DMS153 (cell line): ENCODE measurements around the gene FAM131C.
A peak's percentile ranks its signal among the peaks of the same experiment; 100 is the strongest.
"Not testable (repeated sequence)": the region's sequence is repeated elsewhere in the genome, so short reads cannot be mapped to it uniquely, and the experiment has no call there.

Experiments
- DNase-seq: peaks from one replicate; lab custom pipeline; 2025; lab: John Stamatoyannopoulos, UW

The FAM131C gene

DNA sequence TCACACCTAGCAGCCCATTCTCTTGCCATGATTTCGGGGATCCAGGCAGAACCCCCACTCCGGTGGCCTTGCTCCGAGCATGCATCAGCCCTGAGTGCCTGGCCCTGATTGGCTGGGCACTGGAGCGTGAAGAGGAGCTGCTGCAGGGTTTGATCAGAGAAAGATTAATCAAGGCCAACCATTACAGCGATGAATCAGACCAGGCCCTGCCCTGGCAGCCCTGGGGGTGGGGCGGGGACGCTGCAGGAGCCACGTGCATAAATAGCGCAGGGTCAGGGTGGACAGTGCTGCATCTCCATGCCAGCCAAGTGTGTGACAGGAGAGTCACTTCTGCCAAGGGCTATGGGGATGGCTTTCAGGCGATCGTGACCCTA is 3.4 kb upstream of the FAM131C start:
- DNase-seq, result no peak

DNA sequence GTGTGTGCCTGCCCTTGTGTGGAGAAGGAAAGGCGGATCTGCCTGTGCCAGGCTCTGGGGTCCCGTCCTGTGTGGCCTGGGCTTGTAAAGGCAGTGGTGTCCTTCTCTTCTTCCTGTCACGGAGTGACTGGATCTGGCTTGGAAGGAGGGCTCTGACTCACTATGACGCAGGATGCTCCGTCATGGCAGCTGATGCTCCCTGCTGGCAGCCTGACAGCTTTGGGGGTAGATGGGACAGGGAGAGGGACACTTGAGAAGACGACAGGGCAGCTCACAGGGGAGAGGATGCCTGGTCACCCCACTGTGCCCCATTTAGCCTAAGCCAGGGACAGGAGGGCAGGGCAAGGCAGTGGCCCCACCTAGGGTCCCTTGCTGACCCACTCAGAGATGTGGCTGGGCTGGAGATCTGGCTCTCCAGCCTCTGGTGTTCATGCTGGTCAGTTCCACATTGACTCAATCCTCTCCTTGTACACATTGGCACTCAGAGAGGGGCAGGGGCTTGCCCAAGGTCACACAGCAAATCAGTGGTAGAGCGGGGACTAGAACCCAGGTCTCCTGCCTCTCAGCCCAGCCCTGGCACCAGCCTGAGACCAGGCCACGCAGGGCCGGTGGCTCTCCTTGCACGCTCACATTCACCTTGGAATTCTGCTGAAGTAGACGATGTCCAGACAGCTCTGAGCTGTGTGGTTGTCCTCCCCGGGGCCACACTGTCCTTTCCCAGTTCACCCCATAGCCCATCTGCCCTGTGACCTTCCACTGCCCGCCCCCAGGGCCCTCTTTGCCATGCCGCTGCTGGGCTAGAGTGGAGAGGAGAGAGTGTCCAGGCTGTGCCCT is 2.8 kb upstream of the FAM131C start:
- no peak for DNase-seq

- DNase-seq, result no peak
Measured at GRCh38 chr1:16075337-16076030, 2.0 kb upstream of the FAM131C start.

GRCh38 chr1:16074217-16074616 is 766 bp upstream of the FAM131C start:
- no peak for DNase-seq

DNA sequence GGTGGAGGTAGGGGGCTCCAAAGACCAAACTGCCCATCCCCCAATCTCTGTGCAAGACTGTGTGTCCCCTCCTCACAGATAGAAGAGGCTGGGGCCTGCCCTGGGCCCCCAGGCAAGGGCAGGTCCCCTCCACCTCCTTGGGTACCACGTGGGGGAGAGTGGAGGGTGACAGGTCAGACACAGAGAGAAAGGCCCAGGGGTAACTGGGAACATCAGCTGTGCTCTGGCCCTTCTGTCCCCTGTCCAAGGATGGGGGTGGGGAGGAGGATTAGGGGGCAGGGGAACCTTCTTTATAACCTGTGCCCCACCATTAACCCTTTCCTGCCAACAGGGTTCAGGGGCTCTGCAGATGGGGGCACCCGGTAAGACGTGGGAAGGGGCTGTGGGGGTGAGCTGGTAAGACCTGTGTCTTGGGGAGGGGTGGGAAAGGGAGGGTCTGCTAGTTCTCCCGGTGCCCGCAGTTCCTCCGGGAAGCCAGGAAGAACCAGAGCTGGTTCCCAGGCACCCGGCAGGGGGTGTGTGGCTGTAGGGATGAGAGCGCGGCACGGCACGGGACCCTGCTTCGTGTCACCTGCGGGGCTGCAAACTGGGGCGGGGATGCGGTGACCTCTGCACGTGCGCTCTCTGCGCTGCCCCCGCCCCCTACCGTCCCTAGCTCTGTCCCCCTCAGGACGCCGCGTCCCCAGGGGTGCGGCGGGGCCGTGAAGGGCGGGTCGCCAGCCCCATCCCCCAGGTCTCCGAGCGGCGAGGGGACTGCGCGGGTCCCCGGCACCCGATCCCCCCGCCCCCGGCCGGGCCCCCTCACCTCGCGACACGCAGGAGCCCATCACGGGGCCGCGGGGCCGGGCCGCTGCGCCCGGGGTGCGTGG is 601 bp downstream of the FAM131C start:
- no peak for DNase-seq

DNA sequence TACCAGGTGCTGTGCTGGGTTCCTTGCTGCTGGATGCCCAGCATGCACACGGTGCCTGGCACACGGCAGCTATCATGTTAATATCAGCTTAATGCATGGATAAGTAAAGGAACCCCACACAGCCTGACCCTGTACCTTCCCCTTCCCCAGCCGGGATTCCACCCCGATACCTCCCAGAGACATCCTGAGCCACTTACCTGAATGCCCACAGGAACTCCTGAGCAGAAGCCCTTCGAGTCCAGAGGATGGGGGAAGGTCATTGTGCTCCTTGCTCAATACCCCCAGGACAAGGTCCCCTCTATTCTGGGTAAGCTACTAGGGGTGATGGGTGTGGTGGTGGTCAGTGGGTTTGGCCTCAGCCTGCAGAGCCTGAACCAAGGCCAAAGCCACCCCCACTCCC is 1.4 kb downstream of the FAM131C start:
- no peak for DNase-seq

DNA sequence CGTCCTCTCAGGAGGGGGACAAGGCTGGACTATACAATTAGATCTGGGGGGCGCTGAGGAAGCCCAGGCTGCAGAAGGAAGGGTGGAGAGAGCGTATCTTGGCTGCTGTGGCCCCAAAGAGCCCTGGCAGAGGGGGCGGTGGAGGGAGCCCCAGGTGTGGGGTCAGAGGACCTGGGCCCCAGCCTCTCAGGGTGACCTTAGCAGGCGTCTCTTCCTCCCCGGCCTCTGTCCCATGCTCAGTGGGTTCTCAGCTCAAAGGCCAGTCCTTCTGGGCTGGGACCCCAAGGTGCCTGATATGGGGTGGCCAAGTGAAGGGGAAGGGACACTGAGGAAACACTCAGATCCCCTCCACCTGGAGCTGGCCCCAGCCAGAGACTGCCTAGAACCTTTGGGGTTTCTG is 1.8 kb downstream of the FAM131C start:
- DNase-seq, result no peak

- DNase-seq, result no peak
Measured at GRCh38 chr1:16070640-16071355, 2.7 kb downstream of the FAM131C start.

DNA sequence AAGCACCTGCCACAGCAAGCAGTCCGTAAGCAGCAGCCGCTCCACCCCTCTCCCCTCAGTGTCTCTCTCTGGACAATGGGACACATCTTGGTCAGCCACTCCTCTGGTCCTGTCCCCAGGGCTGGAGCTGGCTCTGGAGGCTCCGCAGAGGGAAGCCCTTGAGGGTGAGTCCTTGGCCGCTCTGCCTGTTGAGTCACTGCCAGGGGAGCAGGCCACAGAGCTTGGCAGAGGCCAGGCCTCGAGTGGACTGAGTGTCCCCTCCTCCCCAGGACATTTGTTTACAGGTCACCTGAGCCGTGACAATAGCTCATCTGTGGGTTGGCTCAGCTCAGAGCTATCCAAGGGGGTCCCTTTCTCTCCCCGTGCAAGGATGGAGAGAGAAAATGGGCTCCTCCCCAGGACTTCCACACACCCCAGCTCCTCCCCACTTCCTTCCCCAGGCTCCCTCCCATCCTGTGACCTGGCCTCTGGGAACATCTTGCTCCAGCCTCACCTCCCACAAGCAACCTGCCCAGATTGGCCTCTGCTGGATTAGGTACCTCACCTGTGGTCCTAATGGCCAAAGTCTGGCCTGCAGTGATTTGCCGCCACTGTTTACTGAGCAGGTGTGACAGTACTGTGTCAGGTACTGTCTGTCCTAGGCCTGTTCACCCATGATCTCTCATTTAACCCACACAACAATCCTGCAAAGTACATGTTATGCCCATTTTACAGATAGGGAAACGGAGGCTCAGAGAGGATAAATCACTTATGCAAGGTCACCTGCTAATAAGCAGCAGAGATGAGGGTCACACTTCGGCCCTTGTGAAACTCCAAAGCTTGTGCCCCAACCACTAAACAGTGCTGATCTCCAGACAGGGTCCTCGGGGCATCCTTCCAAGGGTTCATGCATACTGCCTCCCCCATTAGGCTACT is 4.8 kb downstream of the FAM131C start:
- no peak for DNase-seq

DNA sequence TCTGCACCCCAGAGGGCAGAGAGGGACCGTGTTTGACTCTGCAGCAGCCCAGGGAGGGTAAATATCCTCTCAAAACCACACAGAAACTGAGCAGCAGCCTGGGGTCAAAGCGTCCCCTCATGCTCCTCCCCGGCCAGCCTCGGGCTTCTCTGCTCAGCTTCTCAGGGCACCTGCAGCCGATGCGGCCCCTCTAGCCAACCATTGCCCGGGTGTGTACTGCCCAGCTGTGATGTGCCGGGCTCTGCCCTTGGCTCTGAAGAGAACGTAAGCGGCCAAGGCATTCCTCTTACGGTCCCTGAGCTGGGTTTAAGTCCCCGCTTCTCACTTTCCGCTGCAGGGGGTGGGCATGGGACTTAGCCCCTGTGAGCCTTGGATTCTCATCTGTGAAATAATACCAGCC is 5.5 kb downstream of the FAM131C start:
- no peak for DNase-seq

GRCh38 chr1:16067127-16067768 is 6.2 kb downstream of the FAM131C start:
- peak; percentile 60 for DNase-seq

DNA sequence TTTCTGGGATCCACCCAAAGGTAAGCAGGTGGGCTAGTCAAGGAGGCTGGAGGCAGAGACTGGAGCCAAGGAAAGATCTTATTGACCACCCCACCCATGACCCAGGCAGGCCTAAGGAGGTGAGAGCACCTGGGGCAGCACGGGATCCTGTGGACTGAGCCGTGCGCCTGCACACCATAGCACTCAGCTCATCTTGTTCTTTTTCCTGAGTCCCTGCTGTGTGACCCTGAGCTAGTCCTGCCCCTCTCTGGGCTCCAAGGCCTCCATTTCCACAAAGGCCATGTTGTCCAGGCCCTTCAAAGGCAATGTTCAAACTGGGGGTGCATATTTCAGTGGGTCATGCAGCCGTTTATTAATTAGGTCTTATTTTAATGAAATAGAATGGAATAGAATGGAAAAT is 7.2 kb downstream of the FAM131C start:
- DNase-seq, result no peak

GRCh38 chr1:16065269-16065576 is 8.2 kb downstream of the FAM131C start:
- DNase-seq, result no peak

DNA sequence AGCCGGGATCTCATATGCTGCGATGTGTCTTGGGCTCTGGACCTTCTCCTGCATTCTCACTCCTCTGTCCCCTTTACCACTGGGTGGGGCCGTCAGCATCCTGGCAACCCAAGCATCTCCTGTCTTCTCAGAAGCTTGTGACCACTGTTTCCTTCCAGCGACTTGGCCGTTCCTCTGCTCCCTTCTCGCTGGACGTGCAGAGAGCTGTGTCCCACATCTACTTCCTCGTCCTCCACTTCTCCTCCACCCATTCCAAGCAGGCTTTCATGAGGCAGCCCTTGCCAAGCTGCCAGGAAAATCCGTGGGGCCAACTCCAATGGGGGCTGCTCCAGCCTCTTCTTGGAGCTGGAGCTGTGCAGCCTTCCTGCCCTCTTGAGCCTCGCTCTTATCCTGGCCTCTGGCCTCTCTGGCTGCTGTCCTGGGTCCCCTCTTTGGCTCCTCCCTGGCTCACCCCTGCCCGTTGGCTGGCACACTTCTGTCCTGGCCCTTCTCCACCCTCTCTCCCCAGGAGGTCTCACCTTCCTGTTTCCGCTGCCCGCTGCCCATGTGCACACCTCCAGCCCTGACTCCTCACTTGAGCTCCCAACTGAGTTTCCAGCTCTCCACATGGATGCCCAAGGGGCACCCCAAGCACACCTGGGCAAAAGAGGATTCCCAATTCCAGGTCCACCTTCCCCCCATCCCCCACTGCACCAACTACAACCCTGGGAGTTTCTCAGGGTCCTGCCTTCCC is 8.7 kb downstream of the FAM131C start:
- DNase-seq, result no peak

GRCh38 chr1:16063921-16064320 is 9.5 kb downstream of the FAM131C start:
- no peak for DNase-seq

DNA sequence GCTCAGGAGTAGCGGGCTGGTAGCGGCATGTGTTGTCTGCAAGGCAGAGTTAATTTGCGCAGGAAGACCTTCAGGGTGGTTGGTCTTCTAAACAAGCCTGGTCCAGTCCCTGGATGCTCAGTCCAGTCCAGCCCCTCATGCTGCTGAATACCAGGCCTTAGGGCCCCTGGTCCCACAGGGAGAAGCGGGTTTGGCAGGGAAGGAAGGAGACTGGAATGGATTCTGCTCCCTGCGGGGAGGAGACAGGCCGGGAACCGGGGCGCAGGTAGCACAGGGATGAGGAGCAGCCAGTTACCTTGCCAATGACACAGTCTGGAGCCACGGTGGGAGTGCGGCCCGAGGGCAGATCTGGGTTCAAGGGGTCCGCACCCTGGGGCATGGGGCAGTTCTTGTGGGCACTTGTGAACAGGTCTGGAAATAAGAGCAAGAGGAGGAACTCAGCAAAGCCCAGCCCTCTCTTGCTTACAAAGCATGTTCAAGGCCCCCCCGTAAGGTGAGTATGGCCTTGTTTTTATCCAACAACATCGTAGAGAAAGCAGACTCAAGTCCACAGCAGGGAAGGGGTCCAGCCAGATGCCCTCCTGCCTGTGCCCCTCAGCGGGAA is 10.1 kb downstream of the FAM131C start:
- no peak for DNase-seq

DNA sequence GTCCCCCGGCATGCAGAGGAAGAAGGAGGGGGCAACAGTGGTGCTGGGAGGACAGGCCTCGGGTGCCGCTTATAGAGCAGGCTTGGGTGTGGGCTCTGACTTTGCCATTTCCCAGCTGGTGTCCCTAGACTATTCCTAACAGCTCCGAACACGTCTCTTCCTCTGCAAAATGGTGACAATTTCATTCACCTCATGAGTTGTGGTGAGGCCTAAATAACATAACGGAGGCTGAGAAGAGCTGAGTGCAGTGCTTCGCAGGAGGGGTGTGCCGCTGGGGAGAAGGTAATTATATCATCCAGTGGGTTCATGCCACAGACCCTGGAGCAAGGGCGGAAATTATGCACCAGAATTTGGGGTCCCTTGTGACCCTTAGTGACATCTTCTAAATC is 10.8 kb downstream of the FAM131C start:
- DNase-seq, result not testable (repeated sequence)

DNA sequence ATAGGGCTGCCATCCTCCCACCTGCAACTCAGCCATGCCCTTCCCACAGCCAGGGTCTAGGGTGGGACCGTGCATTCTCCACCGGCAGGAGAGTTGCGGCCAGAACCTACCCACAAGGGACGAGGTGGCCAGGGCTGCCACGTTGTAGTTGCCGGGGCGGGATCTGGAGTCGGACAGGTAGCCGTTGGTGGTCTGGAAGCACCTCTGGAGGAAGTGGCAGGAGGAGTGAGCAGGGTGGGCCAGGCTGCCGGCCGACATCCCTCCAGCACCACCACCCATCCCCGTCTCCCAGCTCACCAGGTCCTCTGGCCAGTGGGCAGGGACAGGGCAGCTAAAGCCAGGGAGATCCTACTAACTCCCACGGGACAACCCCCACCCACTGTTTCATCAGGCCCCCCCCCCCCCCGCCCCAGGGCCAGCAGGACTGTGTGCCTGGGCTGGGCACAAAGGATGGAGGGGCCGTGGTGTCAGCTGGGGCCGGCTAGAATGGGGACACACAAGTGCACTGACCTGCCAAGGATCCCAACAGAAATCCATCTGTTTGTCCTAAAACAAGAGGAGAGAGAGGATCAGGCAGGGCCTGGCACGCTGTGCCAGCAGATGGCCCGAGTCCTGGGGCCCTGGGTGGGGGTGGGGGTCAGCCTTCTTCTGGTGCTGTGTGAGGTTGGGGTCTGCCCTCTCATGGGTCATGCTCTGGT is 11.3 kb downstream of the FAM131C start:
- DNase-seq, result not testable (repeated sequence)

DNA sequence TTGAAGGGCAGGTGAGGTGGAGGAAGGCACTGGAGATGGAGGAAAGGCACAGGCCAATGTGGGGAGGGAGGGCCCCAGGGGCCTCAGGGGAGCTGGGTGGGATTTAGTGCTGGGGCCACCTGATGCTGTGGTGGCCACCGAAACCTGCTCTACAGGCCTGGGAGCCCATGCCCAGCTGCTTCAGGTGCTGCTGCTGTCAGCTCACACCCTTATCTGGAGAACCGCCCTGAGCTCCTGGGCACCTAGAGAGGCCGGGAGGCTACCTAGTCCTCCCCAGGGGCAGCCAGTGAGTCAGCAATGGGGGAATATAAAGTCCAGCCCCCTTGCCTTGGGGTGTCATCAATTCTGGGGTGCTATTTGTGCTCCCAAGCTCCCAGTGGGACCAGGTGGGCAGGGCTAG is 12.2 kb downstream of the FAM131C start:
- peak; percentile 46 for DNase-seq
